ENCODE results near the gene CISTR. TPM values are rescaled to one million over a fixed set of nuclear protein-coding genes. Genes with fewer than 3 reads are reported as not detected.

Gene CISTR
- total RNA-seq, 1 donor from 2014 or later: 1.4 TPM

DNA sequence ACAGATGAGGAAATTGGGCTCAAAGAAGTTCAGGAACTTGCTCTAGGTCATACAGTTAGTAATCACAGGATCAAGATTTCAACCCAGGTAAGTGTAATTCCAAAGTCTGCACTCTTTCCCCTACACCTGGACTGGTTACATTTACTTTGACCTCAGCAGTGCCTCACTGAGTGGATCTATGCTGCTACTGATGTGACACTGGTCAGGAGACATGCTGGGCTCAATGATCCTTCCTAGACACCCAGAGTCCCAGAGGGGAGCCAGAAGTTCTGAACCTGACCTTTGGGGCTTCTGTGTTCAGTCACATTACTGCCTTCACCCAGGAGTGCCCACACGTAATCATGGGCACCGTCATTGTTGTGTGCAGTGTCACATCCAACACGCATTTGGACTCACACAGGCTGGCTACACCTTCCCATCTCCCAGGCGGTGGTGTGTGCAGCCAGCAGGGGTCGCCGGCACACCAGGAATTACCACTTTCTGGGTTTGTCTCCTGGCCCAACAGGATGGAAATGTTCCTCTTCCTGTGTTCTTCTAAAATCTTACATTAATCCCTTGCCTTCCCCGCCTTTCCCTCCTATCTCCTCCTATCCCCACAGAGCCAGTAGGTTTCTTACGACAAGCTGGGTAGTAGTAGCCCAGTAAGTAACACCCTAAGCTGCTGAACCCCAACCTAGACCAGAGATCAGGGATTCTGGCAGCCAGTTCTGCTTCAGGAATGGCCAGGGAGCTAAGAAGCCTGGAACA lies 50.1 kb downstream of the CISTR start:
- peaks cover 12% of the 10 kb centered on the region for H3K4me1 Mint-ChIP-seq (ENCODE audit: unreplicated experiment)
- peaks cover 3% of the 10 kb centered on the region for H3K36me3 Mint-ChIP-seq (ENCODE audit: low read depth, unreplicated experiment)
- peak overlapping the region; percentile 94 for H3K27ac Mint-ChIP-seq (ENCODE audit: unreplicated experiment)
- peak; percentile 87 for DNase-seq (ENCODE audit: low spot score)
- H3K27me3 Mint-ChIP-seq (ENCODE audit: unreplicated experiment): peaks cover 9% of the 10 kb centered on the region
- TF ChIP-seq, protein P1, sequence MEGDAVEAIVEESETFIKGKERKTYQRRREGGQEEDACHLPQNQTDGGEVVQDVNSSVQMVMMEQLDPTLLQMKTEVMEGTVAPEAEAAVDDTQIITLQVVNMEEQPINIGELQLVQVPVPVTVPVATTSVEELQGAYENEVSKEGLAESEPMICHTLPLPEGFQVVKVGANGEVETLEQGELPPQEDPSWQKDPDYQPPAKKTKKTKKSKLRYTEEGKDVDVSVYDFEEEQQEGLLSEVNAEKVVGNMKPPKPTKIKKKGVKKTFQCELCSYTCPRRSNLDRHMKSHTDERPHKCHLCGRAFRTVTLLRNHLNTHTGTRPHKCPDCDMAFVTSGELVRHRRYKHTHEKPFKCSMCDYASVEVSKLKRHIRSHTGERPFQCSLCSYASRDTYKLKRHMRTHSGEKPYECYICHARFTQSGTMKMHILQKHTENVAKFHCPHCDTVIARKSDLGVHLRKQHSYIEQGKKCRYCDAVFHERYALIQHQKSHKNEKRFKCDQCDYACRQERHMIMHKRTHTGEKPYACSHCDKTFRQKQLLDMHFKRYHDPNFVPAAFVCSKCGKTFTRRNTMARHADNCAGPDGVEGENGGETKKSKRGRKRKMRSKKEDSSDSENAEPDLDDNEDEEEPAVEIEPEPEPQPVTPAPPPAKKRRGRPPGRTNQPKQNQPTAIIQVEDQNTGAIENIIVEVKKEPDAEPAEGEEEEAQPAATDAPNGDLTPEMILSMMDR (IDR thresholded peaks at IDR 0.05; ENCODE audit: unreplicated experiment): peak; percentile 77
- H3K9me3 Mint-ChIP-seq (ENCODE audit: unreplicated experiment): no peaks in the 10 kb centered on the region
- peak overlapping the region; percentile 57 for H3K4me3 Mint-ChIP-seq (ENCODE audit: unreplicated experiment)

DNA sequence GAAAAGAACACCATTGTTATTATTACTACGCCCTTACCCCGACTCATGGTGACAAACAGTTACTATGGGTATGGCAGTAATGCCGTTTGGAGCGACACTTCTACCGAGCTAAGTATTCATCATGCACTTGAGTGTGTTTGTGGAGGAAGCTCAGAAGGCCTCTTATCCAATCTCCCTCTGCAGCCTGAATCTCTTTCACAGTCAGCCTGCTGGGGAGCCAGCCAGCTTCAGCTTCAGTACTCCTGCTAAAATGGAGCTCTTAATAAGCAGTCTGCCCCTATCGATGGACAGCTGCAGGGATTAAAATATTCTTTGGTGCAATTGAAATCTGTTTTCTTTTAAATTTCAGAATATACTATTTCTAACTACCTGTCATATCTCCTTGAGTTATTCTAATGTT lies 51.2 kb downstream of the CISTR start:
- TF ChIP-seq, protein P1 (IDR thresholded peaks at IDR 0.05; ENCODE audit: unreplicated experiment): no peak
- H3K4me1 Mint-ChIP-seq (ENCODE audit: unreplicated experiment): peaks cover 16% of the 10 kb centered on the region
- H3K4me3 Mint-ChIP-seq (ENCODE audit: unreplicated experiment): no peak overlapping the region
- peaks cover 8% of the 10 kb centered on the region for H3K36me3 Mint-ChIP-seq (ENCODE audit: low read depth, unreplicated experiment)
- no peak overlapping the region for H3K27ac Mint-ChIP-seq (ENCODE audit: unreplicated experiment)
- DNase-seq (ENCODE audit: low spot score): no peak
- peaks cover 13% of the 10 kb centered on the region for H3K27me3 Mint-ChIP-seq (ENCODE audit: unreplicated experiment)
- H3K9me3 Mint-ChIP-seq (ENCODE audit: unreplicated experiment): no peaks in the 10 kb centered on the region

DNA sequence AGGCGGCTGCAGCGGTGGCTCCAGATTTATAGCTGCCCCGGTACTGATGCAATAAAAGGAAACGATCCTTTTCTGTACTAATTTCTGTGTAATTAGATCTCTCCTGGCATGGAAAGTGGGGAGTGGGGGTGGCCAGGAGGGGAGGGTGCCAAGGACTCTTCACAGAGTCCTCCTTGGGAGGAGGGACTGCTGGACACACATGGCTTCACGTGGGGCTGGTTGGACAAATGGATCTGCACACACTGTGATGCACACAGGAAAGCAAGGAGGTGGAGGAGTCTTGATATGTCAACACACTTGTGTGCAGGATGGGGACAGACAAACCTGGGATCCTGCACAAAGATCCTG lies 52.1 kb downstream of the CISTR start:
- Mint-ChIP-seq H3K9me3 (ENCODE audit: unreplicated experiment) (no peaks in the 10 kb centered on the region), H3K4me1 (ENCODE audit: unreplicated experiment) (peaks cover 21% of the 10 kb centered on the region), H3K27me3 (ENCODE audit: unreplicated experiment) (peaks cover 17% of the 10 kb centered on the region), H3K27ac (ENCODE audit: unreplicated experiment) (no peak overlapping the region), H3K36me3 (ENCODE audit: low read depth, unreplicated experiment) (peaks cover 8% of the 10 kb centered on the region), H3K4me3 (ENCODE audit: unreplicated experiment) (no peak overlapping the region)
- TF ChIP-seq, protein P1 (IDR thresholded peaks at IDR 0.05; ENCODE audit: unreplicated experiment): no peak
- no peak for DNase-seq (ENCODE audit: low spot score)

DNA sequence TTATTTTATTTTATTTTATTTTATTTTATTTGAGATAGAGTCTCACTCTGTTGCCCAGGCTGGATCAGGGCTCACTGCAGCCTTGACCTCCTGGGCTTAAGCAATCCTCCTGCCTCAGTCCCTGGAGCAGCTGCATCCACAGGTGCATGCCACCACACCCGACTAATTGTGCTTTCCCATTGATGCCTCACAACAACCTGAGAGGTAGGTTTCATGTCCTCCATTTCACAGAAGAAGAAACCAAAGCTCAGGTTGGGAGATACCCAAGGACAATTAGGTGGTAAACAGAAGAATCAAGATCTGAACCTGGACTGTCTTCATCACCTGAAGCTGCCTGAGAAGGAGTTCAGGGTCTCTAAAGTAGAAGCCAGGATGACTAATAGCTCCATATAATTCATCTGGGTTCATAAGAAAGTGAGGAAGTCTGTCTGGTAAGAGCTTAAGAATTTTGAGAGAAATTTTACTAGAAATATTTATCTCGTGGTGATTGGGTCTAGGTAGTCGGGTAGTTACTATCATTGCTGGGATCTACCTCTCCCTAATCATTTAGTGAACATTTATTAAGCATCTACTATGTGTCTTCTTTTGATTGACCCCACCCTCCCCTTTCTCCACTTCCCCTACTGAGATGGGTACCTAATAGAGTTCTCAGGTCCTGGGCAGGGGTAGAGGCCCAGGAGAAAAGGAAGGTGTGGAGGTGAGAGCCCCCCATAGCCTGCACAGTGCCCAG lies 52.7 kb downstream of the CISTR start:
- peaks cover 23% of the 10 kb centered on the region for H3K27me3 Mint-ChIP-seq (ENCODE audit: unreplicated experiment)
- no peak overlapping the region for H3K27ac Mint-ChIP-seq (ENCODE audit: unreplicated experiment)
- H3K36me3 Mint-ChIP-seq (ENCODE audit: low read depth, unreplicated experiment): peaks cover 8% of the 10 kb centered on the region
- H3K4me1 Mint-ChIP-seq (ENCODE audit: unreplicated experiment): peaks cover 21% of the 10 kb centered on the region
- no peak overlapping the region for H3K4me3 Mint-ChIP-seq (ENCODE audit: unreplicated experiment)
- H3K9me3 Mint-ChIP-seq (ENCODE audit: unreplicated experiment): no peaks in the 10 kb centered on the region
- DNase-seq (ENCODE audit: low spot score): no peak
- TF ChIP-seq, protein P1 (IDR thresholded peaks at IDR 0.05; ENCODE audit: unreplicated experiment): no peak

Measured in endothelial cell (in vitro differentiated cells).